Pancreas (tissue), 10 donors: Measurements from ENCODE around the gene ZNF436. TPM values are rescaled to one million over a fixed set of nuclear protein-coding genes. Genes with fewer than 3 reads are reported as not detected.
"Not testable (repeated sequence)": the region's sequence is repeated elsewhere in the genome, so short reads cannot be mapped to it uniquely, and the experiment has no call there.

Source experiments
- ATAC-seq, 4 donors: fragments of 200-7000 bp; cut with Tn5 transposase; one replicate each; pipeline versions ENCODE4 v1.8.0 to v1.9.1; 2020; ENCODE audit warnings: mild to moderate bottlenecking in 4 of 4, moderate library complexity in 4 of 4
- DNase-seq, 6 donors: peaks; one replicate each; pipeline ENCODE4 v3.0.0-alpha.2; 2020
- FAIRE-seq: peaks from 2 replicates; lab custom pipeline; 2012; peaks lifted over from hg19 to GRCh38; lab: Jason Lieb, UNC
- H3K27ac ChIP-seq, 4 donors: fragments of 200-600 bp; sonication (generic); 1 replicate in 3 of 4; 2 replicates in 1 of 4; pipeline versions ENCODE4 v1.5.0 to v1.8.0; 2020
- H3K27me3 ChIP-seq, 4 donors: fragments of 200-600 bp; one replicate each; pipeline ENCODE4 v1.8.0; 2021
- H3K36me3 ChIP-seq, 3 donors: fragments of 200-600 bp; sonication (generic) in 1 of 3; one replicate each; pipeline versions ENCODE4 v1.5.0 to v1.8.0; 2020 to 2021
- H3K4me1 ChIP-seq, 3 donors: fragments of 200-600 bp; one replicate each; pipeline ENCODE4 v1.8.0; 2021
- H3K4me3 ChIP-seq, 4 donors: fragments of 200-600 bp; sonication (generic) in 2 of 4; one replicate each; pipeline versions ENCODE4 v1.5.0 to v1.8.0; 2020 to 2021
- H3K9me3 ChIP-seq, 4 donors: fragments of 200-600 bp; one replicate each; pipeline ENCODE4 v1.8.0; 2021
- WGBS, 2 donors: extraction: QIAGEN DNeasy Blood & Tissue Kit; methylation state at CpG; one replicate each; pipeline ENCODE4 v1.1.7; 2013; 5-methylcytosine and 5-hydroxymethylcytosine counted together
- intact Hi-C, 3 donors: fragments of 100-400 bp; cut with DNase I; formaldehyde crosslinking; loops; one replicate each; pipeline versions ENCODE4 v1.11.1 to v1.14.2; 2022
- polyA plus RNA-seq, 2 donors: library from polyadenylated mRNA; stranded (reverse); fragments of 200-250 nt; gene quantifications; one replicate each; pipeline ENCODE4 v1.2.3, GENCODE V29; 2013
- total RNA-seq, 6 donors: library from RNA; stranded (reverse); fragmentation: NEBNext Ultra II Directional in 4 of 6; extraction: Animal tissue kit (Norgen Biotek cat#: 25700) in 4 of 6; gene quantifications; one replicate each; pipeline versions ENCODE4 v1.2.1 to v1.2.4, GENCODE V29; 2021 to 2023
- TF ChIP-seq, protein P1 (sequence below), 4 donors: fragments of 200-600 bp; sonication (generic) in 3 of 4; IDR thresholded peaks; one replicate each; pipeline versions ENCODE4 v1.5.0 to v1.8.0; 2021; ENCODE audit warnings: antibody characterized with exemption in 4 of 4
- donor health status: healthy with polysubstance abuse.
- donor health status: DM: no; HTN: no; CAD: no; lungs with moderate emphysema.
- donor health status: DM: no; HTN: no; CAD: no.
- donor health status: control.
- donor health status: control.
- donor health status: Bipolar disorder and iron deficiency.
- donor health status: DM: yes; HTN: yes; CAD: no.
- donor health status: DM: no; HTN: no; CAD: no.
- donor health status: DM: no; HTN: no; CAD: no.
- donor health status: DM: yes; HTN: yes; CAD: no.

The ZNF436 gene
- total and polyA plus RNA-seq, 8 donors, result 2.1 to 11.8 (median 3.9) TPM

- Histone ChIP-seq H3K9me3 (no peaks in the 10 kb centered on the region), H3K4me3 (no peak overlapping the region), H3K27ac (peak overlapping the region in 1 of 4 donors; percentile 48), H3K27me3 (no peaks in the 10 kb centered on the region), H3K36me3 (peaks cover 0 to 13% (median 0%) of the 10 kb centered on the region in 3 donors), H3K4me1 (no peaks in the 10 kb centered on the region)
- ATAC-seq (peak; percentile 18 to 69 (median 54)), DNase-seq (peak in 1 of 6 donors; percentile 43), FAIRE-seq (no peak)
- TF ChIP-seq, protein P1, sequence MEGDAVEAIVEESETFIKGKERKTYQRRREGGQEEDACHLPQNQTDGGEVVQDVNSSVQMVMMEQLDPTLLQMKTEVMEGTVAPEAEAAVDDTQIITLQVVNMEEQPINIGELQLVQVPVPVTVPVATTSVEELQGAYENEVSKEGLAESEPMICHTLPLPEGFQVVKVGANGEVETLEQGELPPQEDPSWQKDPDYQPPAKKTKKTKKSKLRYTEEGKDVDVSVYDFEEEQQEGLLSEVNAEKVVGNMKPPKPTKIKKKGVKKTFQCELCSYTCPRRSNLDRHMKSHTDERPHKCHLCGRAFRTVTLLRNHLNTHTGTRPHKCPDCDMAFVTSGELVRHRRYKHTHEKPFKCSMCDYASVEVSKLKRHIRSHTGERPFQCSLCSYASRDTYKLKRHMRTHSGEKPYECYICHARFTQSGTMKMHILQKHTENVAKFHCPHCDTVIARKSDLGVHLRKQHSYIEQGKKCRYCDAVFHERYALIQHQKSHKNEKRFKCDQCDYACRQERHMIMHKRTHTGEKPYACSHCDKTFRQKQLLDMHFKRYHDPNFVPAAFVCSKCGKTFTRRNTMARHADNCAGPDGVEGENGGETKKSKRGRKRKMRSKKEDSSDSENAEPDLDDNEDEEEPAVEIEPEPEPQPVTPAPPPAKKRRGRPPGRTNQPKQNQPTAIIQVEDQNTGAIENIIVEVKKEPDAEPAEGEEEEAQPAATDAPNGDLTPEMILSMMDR (IDR thresholded peaks at IDR 0.05), result no peak
- WGBS, 2 donors, result 85 to 89% methylated on average over 19 of the region's 19 CpGs
- intact Hi-C loops, result no loop called here
Observed at GRCh38 chr1:23376890-23377811, 7.5 kb upstream of the ZNF436 start.

DNA sequence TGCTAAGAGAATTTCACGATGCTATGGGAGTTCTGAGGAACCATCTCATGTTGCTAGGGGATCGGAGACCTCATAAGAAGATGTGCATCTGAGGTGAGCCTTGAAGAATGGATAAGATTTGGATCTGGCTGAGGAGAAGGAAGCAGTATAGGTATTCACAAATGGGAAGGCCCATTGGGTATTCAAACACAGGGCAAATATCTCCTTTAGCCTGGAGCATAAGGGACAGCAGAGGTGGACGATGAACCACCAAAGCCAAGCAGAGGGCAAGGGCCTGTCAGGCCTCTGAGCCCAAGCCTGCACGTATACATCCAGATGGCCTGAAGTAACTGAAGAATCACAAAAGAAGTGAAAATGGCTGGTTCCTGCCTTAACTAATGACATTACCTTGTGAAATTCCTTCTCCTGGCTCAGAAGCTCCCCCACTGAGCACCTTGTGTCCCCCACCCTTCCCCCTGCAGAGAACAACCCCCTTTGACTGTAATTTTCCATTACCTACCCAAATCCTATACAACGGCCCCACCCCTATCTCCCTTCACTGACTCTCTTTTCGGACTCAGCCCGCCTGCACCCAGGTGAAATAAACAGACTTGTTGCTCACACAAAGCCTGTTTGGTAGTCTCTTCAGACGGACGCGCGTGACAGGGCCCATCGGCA, 4.6 kb upstream of the ZNF436 start:
- WGBS, 2 donors, result 66 to 77% methylated on average over 12 of the region's 12 CpGs
- H3K4me3 ChIP-seq, FAIRE-seq, H3K9me3 ChIP-seq, intact Hi-C loops, ATAC-seq, H3K27ac ChIP-seq, H3K36me3 ChIP-seq, H3K27me3 ChIP-seq: not testable (repeated sequence)
- peak in 1 of 6 donors; percentile 23 for DNase-seq
- peaks cover 0 to 18% (median 18%) of the 10 kb centered on the region in 3 donors for H3K4me1 ChIP-seq

GRCh38 chr1:23371987-23372880, 2.6 kb upstream of the ZNF436 start:
- no peak for FAIRE-seq
- Histone ChIP-seq H3K4me3 (no peak overlapping the region), H3K9me3 (no peaks in the 10 kb centered on the region), H3K27me3 (no peaks in the 10 kb centered on the region), H3K27ac (peak overlapping the region in 1 of 4 donors; percentile 23), H3K36me3 (no peaks in the 10 kb centered on the region), H3K4me1 (peaks cover 0 to 18% (median 18%) of the 10 kb centered on the region in 3 donors)
- TF ChIP-seq, protein P1 (IDR thresholded peaks at IDR 0.05), result no peak
- intact Hi-C loops, result no loop called here
- no peak for ATAC-seq
- WGBS, 2 donors, result 80 to 81% methylated on average over 13 of the region's 13 CpGs
- DNase-seq, result peak in 1 of 6 donors; percentile 41

- Histone ChIP-seq H3K27ac (peak overlapping the region; percentile 9 to 97 (median 55)), H3K4me1 (peaks cover 4 to 28% (median 26%) of the 10 kb centered on the region in 3 donors), H3K36me3 (no peaks in the 10 kb centered on the region), H3K4me3 (peak overlapping the region in 1 of 4 donors; percentile 87), H3K27me3 (no peaks in the 10 kb centered on the region), H3K9me3 (no peaks in the 10 kb centered on the region)
- FAIRE-seq (no peak), ATAC-seq (no peak), DNase-seq (peak in 1 of 6 donors; percentile 21)
- TF ChIP-seq, protein P1 (IDR thresholded peaks at IDR 0.05), result no peak
- intact Hi-C loops, result no loop called here
- WGBS, 2 donors, result 28 to 30% methylated on average over 13 of the region's 13 CpGs
Observed at GRCh38 chr1:23370709-23371584, 1.3 kb upstream of the ZNF436 start.
